GM10266 (cell line): Measurements from ENCODE around the gene ZNF341.

Experiments
- DNase-seq: peaks from one replicate; pipeline ENCODE4 v3.0.0; 2012; ENCODE audit errors: extremely low spot score
- CTCF ChIP-seq: IDR thresholded peaks from 2 replicates; pipeline ENCODE4 v1.5.1; 2012; ENCODE audit warnings: mild to moderate bottlenecking, low read depth; ENCODE audit not compliant: control insufficient read depth, insufficient read depth; ENCODE audit errors: missing control alignments

The ZNF341 gene

DNA sequence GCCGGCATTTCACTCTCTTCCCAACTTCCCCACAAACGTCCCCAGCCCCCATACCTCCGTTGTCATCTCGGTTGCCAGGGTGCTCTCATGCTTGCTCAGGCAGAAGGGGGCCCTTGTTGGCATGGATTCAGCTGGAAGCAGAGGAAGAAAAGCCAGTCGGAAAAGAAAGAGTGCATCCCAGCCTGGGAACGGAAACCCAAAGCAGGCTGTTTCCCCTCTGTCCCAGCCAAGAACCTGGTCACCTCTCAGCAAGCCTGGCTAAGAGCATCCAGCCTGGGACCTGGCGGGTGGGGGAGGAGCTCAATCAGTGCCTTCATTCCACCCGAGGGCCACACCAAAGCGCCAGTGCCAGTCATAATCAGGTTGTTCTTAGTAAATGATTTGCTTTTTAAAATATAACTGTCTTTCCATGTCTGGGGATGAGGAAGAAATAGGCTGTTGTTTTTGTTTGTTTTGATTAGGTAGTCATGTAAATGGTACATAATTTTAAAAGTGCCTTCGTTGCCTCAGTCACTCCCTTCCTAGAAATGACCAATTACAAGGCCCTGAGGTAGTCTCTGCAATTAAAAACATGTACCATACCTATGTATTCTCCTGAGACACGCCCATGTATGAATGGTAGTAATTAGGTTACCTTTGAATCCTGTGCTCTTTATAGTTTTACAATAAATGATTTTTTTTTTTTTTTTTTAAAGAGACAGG is 100.5 kb downstream of the ZNF341 start:
- DNase-seq = no peak
- TF ChIP-seq CTCF = no peak

DNA sequence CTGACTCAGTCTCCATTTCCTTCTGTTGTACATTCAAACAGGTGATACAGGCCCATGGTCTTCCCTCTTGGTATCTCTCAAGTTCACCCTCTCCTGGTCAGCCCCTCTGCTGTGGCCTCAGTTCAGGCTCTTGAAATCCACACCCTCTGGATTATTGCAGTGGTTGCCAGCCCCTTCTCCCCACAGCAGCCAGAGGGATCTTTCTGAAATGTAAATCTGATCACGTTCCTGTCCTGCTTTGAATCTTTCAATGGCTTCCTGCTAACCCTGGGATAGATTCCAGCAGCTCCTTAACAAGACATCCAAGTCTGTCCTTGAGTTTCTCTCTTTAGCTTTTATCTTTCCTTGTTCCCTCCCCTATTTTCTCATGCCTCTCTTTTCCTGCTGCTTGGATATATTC is 101.5 kb downstream of the ZNF341 start:
- TF ChIP-seq CTCF = no peak
- DNase-seq = no peak

- TF ChIP-seq CTCF = no peak
- DNase-seq = no peak
Measured at GRCh38 chr20:33835615-33836172, 103.9 kb downstream of the ZNF341 start.

- TF ChIP-seq CTCF = no peak
- no peak for DNase-seq
Measured at GRCh38 chr20:33836277-33836676, 104.5 kb downstream of the ZNF341 start.

- no peak for DNase-seq
- no peak for TF ChIP-seq CTCF
Measured at GRCh38 chr20:33837096-33837830, 105.5 kb downstream of the ZNF341 start.

- DNase-seq = no peak
- TF ChIP-seq CTCF = peak; percentile 11
Measured at GRCh38 chr20:33838035-33838864, 106.5 kb downstream of the ZNF341 start.

GRCh38 chr20:33839591-33839990 is 107.8 kb downstream of the ZNF341 start:
- no peak for DNase-seq
- no peak for TF ChIP-seq CTCF
